ENCODE measurements around the gene TMC3. TPM values are rescaled to one million over a fixed set of nuclear protein-coding genes. Genes with fewer than 3 reads are reported as not detected.

TMC3 gene
- total and polyA plus RNA-seq, 10 of the 15 experiments (the other 5 are each of a cell fraction or from before 2014, with no cell fraction given) = 0.03 to 0.04 (median 0.04) TPM; not detected in 7

GRCh38 chr15:81394603-81395002, 20.6 kb upstream of the TMC3 start:
- ATAC-seq = no peak
- H3K27me3 ChIP-seq (replicated peaks in 1 of 2; ENCODE audit: control insufficient read depth in 2 of 2, insufficient read depth in 2 of 2, low read length in 1 of 2) = no peaks in the 10 kb centered on the region
- no peaks in the 10 kb centered on the region for H3K4me1 ChIP-seq (ENCODE audit: control insufficient read depth, insufficient read depth, low read length)
- intact Hi-C loops (cut with micrococcal nuclease; ENCODE audit: unreplicated experiment) = no loop called here
- no peak for DNase-seq (ENCODE audit: low read depth, low spot score)
- in situ Hi-C loops (cut with MboI) = no loop called here
- FAIRE-seq = no peak
- ChIA-PET SMC1A (ENCODE audit: uncharacterized antibody, unreplicated experiment) (interaction anchor here (1.0 to 3.3 kb wide), 3 partner anchors 13 to 128 kb away, joined by 4 to 13 read pairs (median 11); no protein-coding TSS in a partner anchor), POLR2A (no interaction called here), RAD21 (ENCODE audit: unreplicated experiment) (interaction anchor here (2.2 kb wide), 1 partner anchor 128 kb away, joined by 7 read pairs; no protein-coding TSS in a partner anchor), CTCF (interaction anchor here (0.6 to 1.5 kb wide), 5 partner anchors 12 to 181 kb away, joined by 3 to 10 read pairs (median 3); no protein-coding TSS in a partner anchor)
- H3K4me3 ChIP-seq = no peak overlapping the region
- no peak overlapping the region for H3K27ac ChIP-seq (ENCODE audit: control insufficient read depth, insufficient read depth)
- no peaks in the 10 kb centered on the region for H3K36me3 ChIP-seq (ENCODE audit: control insufficient read depth in 2 of 2, insufficient read depth in 2 of 2, low read length in 1 of 2)
- BruUV-seq (replicated peaks) = no TSS peak
- TF ChIP-seq MYC (IDR thresholded peaks at IDR 0.05; ENCODE audit: insufficient read depth, insufficient read length, insufficient replicate concordance, low read length, severe bottlenecking) (no peak), RBBP5 (conservative IDR thresholded peaks at IDR 0.05) (no peak), EZH2 (IDR thresholded peaks at IDR 0.05; ENCODE audit: borderline replicate concordance, control insufficient read depth, low read depth, low read length) (no peak), SMARCA5 (IDR thresholded peaks at IDR 0.05) (no peak), ASH2L (IDR thresholded peaks at IDR 0.05; ENCODE audit: borderline replicate concordance, low read depth) (no peak), ZNF384 (IDR thresholded peaks at IDR 0.05; ENCODE audit: borderline replicate concordance, low read depth, low read length) (no peak), MLLT1 (IDR thresholded peaks at IDR 0.05) (no peak), ATF3 (IDR thresholded peaks at IDR 0.05; ENCODE audit: borderline replicate concordance, extremely low read depth, low read depth, low read length) (no peak), ZSCAN29 (IDR thresholded peaks at IDR 0.05) (no peak), PBX3 (IDR thresholded peaks at IDR 0.05; ENCODE audit: insufficient replicate concordance, low read depth, low read length) (no peak)
- TF ChIP-seq, protein P1, sequence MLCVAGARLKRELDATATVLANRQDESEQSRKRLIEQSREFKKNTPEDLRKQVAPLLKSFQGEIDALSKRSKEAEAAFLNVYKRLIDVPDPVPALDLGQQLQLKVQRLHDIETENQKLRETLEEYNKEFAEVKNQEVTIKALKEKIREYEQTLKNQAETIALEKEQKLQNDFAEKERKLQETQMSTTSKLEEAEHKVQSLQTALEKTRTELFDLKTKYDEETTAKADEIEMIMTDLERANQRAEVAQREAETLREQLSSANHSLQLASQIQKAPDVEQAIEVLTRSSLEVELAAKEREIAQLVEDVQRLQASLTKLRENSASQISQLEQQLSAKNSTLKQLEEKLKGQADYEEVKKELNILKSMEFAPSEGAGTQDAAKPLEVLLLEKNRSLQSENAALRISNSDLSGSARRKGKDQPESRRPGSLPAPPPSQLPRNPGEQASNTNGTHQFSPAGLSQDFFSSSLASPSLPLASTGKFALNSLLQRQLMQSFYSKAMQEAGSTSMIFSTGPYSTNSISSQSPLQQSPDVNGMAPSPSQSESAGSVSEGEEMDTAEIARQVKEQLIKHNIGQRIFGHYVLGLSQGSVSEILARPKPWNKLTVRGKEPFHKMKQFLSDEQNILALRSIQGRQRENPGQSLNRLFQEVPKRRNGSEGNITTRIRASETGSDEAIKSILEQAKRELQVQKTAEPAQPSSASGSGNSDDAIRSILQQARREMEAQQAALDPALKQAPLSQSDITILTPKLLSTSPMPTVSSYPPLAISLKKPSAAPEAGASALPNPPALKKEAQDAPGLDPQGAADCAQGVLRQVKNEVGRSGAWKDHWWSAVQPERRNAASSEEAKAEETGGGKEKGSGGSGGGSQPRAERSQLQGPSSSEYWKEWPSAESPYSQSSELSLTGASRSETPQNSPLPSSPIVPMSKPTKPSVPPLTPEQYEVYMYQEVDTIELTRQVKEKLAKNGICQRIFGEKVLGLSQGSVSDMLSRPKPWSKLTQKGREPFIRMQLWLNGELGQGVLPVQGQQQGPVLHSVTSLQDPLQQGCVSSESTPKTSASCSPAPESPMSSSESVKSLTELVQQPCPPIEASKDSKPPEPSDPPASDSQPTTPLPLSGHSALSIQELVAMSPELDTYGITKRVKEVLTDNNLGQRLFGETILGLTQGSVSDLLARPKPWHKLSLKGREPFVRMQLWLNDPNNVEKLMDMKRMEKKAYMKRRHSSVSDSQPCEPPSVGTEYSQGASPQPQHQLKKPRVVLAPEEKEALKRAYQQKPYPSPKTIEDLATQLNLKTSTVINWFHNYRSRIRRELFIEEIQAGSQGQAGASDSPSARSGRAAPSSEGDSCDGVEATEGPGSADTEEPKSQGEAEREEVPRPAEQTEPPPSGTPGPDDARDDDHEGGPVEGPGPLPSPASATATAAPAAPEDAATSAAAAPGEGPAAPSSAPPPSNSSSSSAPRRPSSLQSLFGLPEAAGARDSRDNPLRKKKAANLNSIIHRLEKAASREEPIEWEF (IDR thresholded peaks at IDR 0.05; ENCODE audit: insufficient replicate concordance, low read depth, low read length) = no peak
- H3K79me2 ChIP-seq (ENCODE audit: control insufficient read depth, insufficient read depth, low read length) = no peaks in the 10 kb centered on the region
- H3K9me3 ChIP-seq (replicated peaks; ENCODE audit: control insufficient read depth, insufficient read depth, low read length) = no peaks in the 10 kb centered on the region
- no peak overlapping the region for H2AFZ ChIP-seq (ENCODE audit: control insufficient read depth, low read depth, low read length)
- H3K9ac ChIP-seq (ENCODE audit: control insufficient read depth, insufficient read depth, low read length) = no peak overlapping the region
- no peak overlapping the region for H3K4me2 ChIP-seq (ENCODE audit: control insufficient read depth, insufficient read depth)
- H4K20me1 ChIP-seq (ENCODE audit: control insufficient read depth, insufficient read depth) = no peaks in the 10 kb centered on the region
